Inferior parietal cortex (tissue), 1 donor: ENCODE data around the gene NSG1.
"Not testable (repeated sequence)": the region's sequence is repeated elsewhere in the genome, so short reads cannot be mapped to it uniquely, and the experiment has no call there.

Experiments used
- DNase-seq: peaks from one replicate; pipeline ENCODE4 v3.0.0-alpha.2; 2016; ENCODE audit errors: extremely low spot score

NSG1 gene

GRCh38 chr4:4415806-4416805, 29.2 kb downstream of the NSG1 start:
- DNase-seq = no peak

GRCh38 chr4:4416981-4417380, 30.1 kb downstream of the NSG1 start:
- DNase-seq = no peak

- no peak for DNase-seq
Measured at GRCh38 chr4:4417886-4418285, 31.0 kb downstream of the NSG1 start.

- no peak for DNase-seq
Measured at GRCh38 chr4:4418676-4419390, 31.9 kb downstream of the NSG1 start.

- no peak for DNase-seq
Measured at GRCh38 chr4:4419896-4420295, 33.0 kb downstream of the NSG1 start.

- DNase-seq = no peak
Measured at GRCh38 chr4:4420421-4420820, 33.5 kb downstream of the NSG1 start.

GRCh38 chr4:4421356-4421755, 34.5 kb downstream of the NSG1 start:
- DNase-seq = no peak

- not testable (repeated sequence) for DNase-seq
Measured at GRCh38 chr4:4422117-4422516, 35.2 kb downstream of the NSG1 start.

GRCh38 chr4:4422856-4423499, 36.1 kb downstream of the NSG1 start:
- DNase-seq = no peak

- DNase-seq = no peak
Measured at GRCh38 chr4:4423706-4424498, 37.0 kb downstream of the NSG1 start.

GRCh38 chr4:4424499-4425115, 37.7 kb downstream of the NSG1 start:
- DNase-seq = no peak

- no peak for DNase-seq
Measured at GRCh38 chr4:4425119-4425690, 38.3 kb downstream of the NSG1 start.

- DNase-seq = no peak
Measured at GRCh38 chr4:4425696-4426095, 38.8 kb downstream of the NSG1 start.

GRCh38 chr4:4426511-4427120, 39.7 kb downstream of the NSG1 start:
- DNase-seq = no peak

- no peak for DNase-seq
Measured at GRCh38 chr4:4427121-4427870, 40.4 kb downstream of the NSG1 start.

- DNase-seq = no peak
Measured at GRCh38 chr4:4427886-4428285, 41.0 kb downstream of the NSG1 start.

GRCh38 chr4:4428966-4429875, 42.3 kb downstream of the NSG1 start:
- no peak for DNase-seq

GRCh38 chr4:4430492-4431195, 43.7 kb downstream of the NSG1 start:
- peak; percentile 48 for DNase-seq
